Endometrial microvascular endothelial cells (primary cell): ENCODE measurements around the gene RNF4. TPM values are rescaled to one million over a fixed set of nuclear protein-coding genes. Genes with fewer than 3 reads are reported as not detected.
"Not testable (repeated sequence)": the region's sequence is repeated elsewhere in the genome, so short reads cannot be mapped to it uniquely, and the experiment has no call there.

ENCODE experiments used
- in situ Hi-C: cut with HindIII; loops from 2 replicates; pipeline ENCODE4 v1.10.0; 2017; ENCODE audit warnings: low sequenced_read_pairs, low pct_unique_long_range_greater_than_20kb; ENCODE audit errors: inconsistent ontology term
- total RNA-seq: library from RNA; depleted of rRNA; stranded (reverse); fragments of >200 nt; gene quantifications from one replicate; pipeline ENCODE4 v1.2.3, GENCODE V29; 2015; ENCODE audit errors: inconsistent ontology term

RNF4 gene
- total RNA-seq, 1 donor from 2014 or later, result 74.1 TPM

DNA sequence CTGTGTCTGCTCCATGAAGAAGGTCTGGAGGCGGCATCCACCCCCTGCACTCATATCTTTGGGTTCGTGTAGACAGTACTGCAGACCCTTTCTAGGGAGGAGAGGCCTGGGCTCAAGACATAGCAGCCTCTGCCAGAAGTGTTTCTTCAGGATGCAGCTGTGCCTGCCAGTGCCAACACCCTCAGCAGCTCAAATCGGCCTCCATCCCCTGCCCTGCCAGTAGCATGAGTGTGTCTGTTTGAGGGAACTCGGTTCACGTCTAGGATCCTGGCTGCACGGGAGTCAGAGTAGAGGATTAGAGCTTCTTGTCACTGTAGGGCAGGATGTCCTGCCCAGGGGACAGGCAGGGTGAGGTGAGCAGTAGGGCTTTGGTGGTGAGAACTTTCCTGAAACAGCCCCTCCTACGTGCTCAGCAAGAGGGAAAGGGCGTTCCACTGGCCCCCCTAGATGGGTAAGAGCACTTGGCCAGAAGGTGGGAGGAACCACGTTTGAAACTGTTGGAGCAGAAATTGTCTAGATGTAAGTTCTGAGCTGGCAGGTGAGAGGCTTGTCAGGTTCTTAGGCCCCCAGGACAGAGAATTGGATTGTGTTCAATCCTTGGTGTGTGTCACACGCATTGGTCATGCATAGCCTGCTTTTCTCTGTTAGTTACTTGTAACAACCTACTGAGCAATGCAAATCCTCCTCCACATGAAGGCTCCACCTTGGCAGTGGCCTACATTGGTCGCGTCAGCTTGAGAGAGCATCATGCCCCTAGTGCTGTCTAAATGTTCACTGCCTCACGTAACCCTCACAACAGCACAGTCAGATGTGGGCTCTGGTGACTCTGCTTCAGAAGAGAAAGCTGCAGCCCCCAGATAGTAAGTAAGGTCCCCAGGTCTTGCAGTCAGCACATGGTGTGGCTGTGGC, 41.7 kb downstream of the RNF4 start:
- in situ Hi-C loops, result no loop called here

DNA sequence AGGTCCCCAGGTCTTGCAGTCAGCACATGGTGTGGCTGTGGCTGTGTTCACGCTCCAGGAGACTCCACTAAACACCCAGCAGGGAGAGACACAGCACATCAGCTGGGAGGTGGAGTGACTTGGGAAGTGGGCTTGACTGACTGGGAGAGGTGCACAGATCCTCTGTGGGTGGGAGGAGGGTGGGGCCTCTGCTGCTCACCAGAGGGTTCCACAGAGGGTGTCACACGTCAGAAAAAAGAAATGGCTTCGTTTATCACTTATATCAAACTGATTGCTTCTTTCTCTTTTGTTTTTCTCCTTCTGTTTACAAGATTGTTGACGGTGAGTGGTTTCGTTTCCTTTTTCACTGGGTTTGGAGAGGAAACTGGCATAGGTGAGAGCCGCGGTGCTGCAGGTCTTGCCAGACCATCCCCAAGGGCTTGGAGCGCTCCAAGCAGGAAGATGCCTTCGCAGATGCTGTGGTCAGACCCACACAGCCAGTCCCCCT, 42.8 kb downstream of the RNF4 start:
- in situ Hi-C loops, result no loop called here

GRCh38 chr4:2512396-2513135, 43.7 kb downstream of the RNF4 start:
- in situ Hi-C loops, result no loop called here

DNA sequence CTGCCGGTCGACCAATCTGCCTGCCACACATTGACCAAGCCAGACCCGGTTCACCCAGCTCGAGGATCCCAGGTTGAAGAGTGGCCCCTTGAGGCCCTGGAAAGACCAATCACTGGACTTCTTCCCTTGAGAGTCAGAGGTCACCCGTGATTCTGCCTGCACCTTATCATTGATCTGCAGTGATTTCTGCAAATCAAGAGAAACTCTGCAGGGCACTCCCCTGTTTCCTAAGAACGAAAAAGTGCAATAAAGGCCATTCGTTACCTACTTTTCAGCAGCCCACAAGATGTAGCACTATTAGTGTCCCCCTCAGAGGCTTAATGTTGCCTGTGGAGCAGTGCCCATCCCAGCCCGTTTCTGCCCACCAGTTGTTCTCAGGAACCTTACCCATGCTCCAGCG, 45.3 kb downstream of the RNF4 start:
- in situ Hi-C loops, result not testable (repeated sequence)

- in situ Hi-C loops, result not testable (repeated sequence)
Observed at GRCh38 chr4:2514944-2515343, 46.0 kb downstream of the RNF4 start.

GRCh38 chr4:2515830-2516550, 47.1 kb downstream of the RNF4 start:
- in situ Hi-C loops, result no loop called here

- in situ Hi-C loops, result no loop called here
Observed at GRCh38 chr4:2516635-2517034, 47.7 kb downstream of the RNF4 start.

DNA sequence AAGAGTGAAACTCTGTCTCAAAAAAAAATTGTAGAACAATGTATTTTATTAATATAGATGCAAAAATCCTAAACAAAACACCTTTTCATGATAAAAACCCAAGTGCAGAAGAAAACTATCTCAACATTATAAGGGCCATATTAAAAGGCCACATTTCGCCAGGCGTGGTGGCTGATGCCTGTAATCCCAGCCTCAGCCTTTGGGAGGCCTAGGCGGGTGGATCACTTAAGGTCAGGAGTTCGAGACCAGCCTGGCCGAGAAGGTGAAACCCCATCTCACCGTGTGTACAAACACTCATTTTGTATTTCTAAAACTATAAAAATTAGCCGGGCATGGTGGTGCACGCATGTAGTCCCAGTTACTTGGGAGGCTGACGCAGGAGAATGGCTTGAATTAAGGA, 57.7 kb downstream of the RNF4 start:
- in situ Hi-C loops, result no loop called here

DNA sequence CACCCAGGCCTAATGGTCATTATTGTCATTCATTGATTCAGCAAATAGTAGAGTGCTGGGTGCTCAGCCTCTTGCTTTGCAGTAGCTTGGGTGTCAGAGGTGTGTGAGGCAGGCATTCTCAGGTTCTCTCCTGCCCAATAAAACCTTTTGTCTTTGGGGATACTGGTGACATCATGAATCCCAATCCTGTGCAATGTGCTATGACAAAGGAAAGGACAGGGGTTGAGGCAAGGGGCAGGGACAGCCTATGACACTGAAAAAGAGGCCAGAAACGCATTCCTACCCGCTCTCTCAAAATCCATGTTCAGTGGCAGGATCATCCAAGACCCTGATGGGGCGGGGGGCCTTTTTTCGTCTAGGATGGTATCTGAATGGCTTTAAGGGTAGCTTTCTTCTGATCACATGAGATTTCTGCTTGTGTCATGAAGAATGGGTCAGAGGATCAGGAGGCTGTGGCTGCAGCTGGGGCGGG, 66.0 kb downstream of the RNF4 start:
- in situ Hi-C loops, result no loop called here

DNA sequence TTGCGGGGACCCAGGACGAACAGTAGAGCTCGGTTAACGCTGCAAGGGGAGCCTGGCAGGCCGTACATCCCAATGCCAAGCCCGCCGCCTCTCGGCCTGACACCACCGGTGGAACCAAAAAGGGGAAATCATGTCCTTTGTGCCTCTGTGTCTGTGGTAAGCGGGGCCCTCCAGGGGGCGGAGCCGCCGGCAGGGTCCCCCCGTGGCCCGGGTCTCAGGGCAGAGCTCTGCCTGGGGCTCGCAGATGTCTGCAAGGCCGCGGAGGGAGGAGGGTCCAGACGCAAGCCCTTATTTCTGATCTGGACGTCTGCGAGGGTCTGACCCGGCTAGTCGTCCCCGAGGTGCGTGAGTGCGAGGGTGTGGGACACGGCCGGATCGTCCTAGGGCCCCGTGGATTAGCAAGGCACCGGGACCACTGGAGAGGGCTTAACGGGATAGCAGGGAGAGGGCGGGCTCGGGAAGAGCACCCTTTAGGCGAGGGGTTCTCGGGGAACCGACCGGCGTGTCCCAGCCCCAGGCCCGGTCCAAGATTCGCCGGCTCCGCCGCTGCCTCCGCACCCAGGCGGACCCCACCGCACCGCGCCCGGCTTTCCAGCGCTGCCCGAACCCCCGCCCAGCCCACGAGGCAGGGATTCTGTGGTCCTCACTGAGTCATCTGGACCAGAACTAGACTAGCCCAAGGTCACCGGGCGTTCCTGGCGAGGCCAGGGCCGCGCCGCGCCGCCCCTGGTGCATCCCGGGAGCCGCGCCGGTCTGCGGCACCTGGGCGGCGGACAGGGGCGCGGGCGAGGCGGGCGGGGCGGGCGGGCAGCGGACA, 66.7 kb downstream of the RNF4 start:
- in situ Hi-C loops, result no loop called here

- in situ Hi-C loops, result no loop called here
Observed at GRCh38 chr4:2536193-2537010, 67.5 kb downstream of the RNF4 start, which contains the start of gene FAM193A. FAM193A (plus strand) TSS chr4:2536647; CDS start chr4:2536916, 269 bp downstream.

DNA sequence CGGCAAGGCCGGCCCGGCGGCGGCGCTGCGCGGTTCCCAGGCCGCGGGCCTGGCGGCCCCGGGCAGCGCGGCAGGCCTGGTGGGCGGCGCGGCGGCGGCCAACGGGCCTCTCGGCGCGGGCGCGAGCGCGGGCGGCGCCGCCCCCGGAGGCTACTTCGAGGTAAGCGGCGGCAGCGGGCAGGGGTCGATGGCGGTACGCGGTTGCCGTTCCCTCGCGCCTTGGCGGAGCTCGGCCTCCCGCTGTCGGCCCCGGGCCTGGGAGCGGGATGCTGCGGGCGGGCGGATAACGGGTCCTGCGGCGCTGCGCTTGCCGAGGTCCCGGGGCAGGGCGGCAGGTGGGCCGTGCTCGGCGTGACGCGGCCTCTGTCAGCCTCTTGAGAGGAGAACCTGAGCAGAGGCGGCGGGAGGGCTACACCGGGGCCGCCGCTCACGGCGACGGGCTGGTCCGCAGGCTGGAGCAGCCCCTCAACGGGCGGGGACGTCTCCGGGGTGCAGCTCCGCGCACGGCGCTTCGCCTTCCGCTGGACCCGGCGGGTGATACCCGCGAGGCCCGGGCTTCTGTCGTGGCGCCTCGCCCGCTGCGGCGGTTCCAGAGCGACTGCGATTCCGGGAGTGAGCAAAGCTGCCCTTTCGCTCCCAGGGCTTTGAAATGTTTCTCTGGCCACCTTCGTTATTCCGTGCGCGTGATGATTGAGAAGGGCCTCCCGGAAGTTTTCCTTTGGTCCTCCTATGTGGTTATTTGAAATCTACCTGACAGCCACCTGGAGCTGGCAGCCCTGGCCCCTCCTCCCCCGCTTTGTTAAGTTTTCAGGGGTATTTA, 68.3 kb downstream of the RNF4 start:
- in situ Hi-C loops, result no loop called here

- in situ Hi-C loops, result not testable (repeated sequence)
Observed at GRCh38 chr4:2543580-2544191, 74.8 kb downstream of the RNF4 start.

- in situ Hi-C loops, result no loop called here
Observed at GRCh38 chr4:2545321-2546013, 76.6 kb downstream of the RNF4 start.

- in situ Hi-C loops, result no loop called here
Observed at GRCh38 chr4:2546286-2546823, 77.4 kb downstream of the RNF4 start.
